ENCODE results near the gene GALK1. TPM values are rescaled to one million over a fixed set of nuclear protein-coding genes. Genes with fewer than 3 reads are reported as not detected.
A peak's percentile ranks its signal among the peaks of the same experiment; 100 is the strongest.
"Not testable (repeated sequence)": the region's sequence is repeated elsewhere in the genome, so short reads cannot be mapped to it uniquely, and the experiment has no call there.

Gene GALK1
- total RNA-seq, 1 experiment from 2014 or later = 31.6 TPM

DNA sequence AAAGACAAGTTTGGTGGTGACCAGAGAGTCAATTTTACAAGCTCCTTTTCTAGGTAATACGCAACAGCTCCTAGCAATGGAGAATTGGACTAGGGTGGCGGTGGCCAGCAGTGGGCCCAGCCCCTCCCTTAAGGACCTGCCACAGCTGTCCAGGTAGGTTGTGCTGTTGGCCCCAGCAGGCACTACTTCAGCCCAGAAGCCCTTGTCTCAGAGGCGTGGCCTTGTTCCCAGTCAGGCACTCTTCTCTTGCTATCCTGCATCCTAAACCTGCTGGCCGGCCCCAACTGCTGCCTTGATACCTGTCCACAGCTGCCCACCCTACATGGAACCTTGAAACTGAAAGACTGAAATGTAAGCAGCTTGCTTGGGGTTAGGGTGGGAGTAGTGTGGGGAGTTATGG, 989 bp upstream of the GALK1 start:
- no peak for DNase-seq (ENCODE audit: low read depth)

DNA sequence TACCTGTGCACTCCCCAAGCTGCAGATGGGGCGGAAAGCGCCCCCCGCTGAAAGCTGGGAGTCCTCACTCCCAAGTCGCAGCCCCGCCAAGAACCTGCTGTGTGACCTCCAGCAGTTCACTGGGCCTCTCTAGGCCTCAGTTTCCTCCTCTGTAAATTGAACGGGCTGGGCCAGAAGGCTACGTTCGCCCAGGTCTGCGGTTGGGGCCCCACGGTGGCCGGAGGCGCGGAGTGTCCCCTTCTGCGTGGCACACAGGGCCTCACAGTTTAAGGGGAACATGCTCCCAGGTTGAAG, 628 bp downstream of the GALK1 start:
- no peak for DNase-seq (ENCODE audit: low read depth)

DNA sequence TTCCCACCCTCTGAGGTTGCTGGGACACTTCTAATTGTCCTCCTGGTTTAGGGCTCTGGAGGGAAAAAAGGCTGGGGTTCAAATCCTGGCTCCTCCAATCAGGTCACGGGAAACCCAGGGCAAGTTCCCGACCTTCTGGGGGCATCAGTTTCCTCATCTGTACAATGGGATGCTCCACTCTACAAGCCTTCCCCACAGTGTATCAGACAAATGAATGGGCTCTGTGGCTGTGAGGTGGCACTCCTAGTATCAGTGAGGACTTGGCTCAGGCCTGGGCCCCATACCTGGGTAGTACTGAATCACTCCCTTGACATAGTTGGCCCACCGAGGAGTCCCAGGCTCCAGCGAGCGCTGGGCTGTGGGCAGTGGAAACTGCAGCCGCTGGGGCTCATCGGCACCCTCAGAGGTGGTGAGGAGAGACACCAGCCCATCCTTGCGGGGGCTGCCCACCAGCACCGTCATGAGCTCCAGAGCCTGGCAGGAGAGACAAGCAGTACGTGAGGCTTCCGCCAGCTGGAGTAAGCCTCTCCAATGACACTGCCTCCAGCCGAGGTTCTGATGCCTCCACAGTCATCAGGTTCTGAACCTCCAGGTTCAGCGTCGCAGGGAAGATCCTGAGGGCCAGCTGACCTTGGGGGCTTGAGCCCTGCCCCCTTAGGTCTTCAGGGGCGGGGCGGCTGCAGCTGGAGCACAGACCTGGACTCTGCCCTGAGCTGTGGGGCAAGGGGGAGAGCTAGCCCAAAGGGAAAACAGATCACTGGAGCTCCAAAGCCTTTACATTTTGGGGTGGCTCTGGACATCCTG, 1.2 kb downstream of the GALK1 start:
- no peak for DNase-seq (ENCODE audit: low read depth)

DNA sequence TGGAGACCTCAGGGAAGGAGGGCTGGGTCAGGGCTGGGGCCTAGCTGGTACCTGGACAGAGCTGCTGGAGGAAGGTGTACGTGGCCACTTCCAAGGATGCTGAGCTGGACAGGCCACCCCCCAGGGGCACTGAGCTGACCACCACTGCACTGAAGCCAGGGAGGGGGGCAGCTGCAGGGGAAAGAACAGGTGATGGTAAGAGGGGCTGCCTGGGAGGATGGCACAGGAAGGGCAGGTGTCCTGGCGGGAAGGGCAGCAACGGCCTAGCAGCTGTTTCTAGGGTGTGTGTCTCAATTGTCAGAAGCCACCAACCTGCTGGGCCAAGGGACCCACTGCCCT, 1.8 kb downstream of the GALK1 start:
- DNase-seq (ENCODE audit: low read depth) = no peak

DNA sequence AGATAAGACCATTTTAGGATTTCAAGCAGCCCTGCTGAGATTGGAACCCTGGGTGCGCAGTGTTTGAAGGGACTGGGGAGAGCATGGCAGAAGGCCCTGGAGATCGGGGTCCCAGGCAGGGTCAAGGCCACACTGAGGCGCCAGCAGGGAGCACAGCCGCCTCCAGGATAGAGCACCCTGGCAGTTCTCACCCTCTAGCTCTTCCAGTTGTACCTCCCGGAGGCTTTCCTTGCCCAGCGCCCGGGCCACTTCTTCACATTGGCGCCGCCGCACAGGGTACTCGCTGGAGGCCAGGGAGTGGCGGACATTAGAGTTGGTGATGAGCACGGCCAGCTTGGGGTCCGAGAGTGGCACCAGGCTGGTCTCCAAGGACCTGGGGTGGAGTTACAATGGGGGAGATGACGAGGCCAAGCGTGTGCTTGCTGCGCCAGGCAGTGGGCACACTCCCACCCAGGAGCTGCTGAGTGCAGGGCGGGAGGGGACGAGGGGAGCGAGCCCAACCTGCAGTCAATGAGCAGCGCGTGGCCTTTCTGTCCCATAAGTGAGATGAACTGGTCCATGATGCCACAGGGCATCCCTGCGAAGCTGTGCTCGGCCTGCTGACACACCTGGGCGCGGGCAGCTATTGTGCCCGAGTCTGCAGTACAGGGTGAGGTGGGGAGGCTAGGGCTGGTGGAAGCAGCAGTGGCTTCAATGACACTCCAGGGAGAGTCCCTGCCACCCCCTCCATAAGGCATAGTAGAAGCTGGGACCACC, 2.3 kb downstream of the GALK1 start:
- no peak for DNase-seq (ENCODE audit: low read depth)

DNA sequence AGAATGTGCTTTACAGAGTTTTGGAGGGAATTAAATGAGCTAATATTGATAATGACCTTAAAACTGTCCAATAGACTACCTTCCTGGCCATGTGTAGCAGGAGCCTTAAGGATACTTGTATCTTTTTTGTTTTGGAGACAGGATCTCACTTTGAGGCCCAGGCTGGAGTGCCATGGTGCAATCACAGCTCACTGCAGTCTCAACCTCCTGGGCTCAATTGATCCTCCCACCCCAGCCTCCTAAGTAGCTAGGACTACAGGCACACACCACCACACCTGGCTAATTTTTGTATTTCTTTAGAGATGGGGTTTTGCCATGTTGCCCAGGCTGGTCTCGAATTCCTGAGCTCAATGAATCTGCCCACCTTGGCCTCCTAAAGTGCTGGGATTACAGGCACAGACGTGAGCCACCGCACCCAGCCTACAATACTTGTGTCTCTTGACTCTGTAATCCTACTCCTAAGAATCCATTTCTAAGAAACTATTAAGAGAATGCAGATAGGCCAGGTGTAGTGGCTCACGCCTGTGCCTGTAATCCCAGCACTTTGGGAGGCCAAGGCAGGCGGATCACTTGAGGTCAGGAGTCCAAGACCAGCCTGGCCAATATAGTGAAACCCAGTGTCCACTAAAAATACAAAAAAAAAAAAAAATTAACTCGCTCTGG, 4.9 kb downstream of the GALK1 start:
- DNase-seq (ENCODE audit: low read depth) = not testable (repeated sequence)

DNA sequence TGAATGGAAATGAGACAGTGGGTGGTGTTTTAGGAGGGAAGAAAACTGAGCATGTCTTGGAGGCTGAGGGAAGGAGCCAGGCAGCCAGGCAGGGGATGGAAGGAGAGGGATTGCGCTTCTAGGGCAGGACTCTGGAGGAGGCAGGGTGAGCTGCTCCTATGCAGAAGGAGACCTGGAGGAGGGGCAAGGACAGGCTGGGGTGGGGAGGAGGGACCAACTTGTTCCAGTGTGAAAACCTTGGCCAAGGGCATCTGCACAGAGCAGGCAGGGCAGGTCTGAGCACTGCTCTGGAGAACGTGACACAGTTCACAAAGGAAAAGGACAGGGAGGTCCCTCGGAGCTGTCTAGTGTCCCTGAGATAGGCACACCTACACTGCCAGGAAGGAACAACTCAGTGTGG, 5.5 kb downstream of the GALK1 start:
- no peak for DNase-seq (ENCODE audit: low read depth)

DNA sequence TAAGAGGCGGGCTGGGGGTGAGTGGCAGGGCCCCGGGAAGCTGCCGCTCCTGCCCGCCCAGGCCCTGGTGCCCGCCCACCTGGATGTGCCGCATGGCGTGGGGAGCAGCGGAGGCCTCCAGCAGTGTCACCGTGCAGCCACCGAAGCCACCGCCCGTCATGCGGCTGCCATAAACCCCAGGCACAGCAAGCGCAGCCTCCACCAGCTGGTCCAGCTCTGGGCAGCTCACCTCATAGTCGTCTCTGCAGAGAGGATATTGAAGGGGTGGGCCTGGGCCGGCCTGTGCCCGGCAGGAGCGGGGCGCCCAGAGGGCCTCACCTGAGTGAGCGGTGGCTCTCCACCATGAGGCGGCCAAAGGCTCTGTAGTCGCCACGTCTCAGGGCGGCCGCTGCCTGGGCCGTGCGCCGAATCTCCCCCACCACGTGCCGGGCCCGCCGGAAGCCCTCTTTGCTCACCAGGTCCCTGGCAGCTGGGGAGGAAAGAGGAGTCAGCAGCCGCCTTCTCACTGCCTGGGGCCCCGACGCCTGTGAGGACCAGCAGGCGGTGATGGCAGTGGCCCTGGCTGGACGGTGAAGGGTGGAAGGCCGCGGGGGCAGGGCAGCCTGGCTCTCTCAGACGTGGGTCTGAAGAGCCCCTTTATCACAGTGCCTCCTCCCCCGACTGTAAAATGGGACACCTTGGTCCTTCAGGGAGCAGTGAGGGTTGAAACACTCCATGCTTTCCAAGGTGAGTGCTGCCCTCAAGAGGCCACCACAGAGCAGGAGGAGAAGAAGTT, 6.7 kb downstream of the GALK1 start:
- DNase-seq (ENCODE audit: low read depth) = peak; percentile 18

DNA sequence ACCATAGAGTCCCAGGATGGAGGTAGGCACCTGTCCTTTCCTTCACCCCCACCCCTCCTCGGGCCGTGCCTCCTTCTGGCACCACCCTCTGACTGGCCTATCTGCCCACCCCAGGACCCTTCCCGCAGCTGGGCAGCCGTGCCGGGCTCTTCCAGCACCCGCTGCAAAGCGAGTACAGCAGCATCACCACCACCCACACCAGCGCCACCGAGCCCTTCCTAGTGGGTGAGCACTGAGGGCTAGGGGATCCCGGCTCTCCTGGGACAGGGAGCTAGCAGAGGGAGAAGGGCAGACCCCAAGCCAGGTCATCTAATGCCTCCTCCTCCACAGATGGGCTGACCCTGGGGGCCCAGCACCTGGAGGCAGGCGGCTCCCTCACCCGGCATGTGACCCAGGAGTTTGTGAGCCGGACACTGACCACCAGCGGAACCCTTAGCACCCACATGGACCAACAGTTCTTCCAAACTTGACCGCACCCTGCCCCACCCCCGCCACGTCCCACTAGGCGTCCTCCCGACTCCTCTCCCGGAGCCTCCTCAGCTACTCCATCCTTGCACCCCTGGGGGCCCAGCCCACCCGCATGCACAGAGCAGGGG, 7.8 kb downstream of the GALK1 start:
- no peak for DNase-seq (ENCODE audit: low read depth)

DNA sequence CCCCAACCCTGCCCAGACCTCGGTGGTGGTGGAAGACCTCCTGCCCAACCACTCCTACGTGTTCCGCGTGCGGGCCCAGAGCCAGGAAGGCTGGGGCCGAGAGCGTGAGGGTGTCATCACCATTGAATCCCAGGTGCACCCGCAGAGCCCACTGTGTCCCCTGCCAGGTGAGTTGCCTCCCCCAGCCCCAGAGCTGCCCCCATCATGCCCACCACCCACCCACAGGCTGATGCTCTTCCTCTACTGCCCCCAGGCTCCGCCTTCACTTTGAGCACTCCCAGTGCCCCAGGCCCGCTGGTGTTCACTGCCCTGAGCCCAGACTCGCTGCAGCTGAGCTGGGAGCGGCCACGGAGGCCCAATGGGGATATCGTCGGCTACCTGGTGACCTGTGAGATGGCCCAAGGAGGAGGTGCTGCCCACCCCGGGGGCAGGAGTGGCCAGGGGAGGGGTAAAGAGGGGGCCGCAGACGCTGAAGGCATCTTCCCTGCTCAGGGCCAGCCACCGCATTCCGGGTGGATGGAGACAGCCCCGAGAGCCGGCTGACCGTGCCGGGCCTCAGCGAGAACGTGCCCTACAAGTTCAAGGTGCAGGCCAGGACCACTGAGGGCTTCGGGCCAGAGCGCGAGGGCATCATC, 8.4 kb downstream of the GALK1 start:
- DNase-seq (ENCODE audit: low read depth) = no peak

DNA sequence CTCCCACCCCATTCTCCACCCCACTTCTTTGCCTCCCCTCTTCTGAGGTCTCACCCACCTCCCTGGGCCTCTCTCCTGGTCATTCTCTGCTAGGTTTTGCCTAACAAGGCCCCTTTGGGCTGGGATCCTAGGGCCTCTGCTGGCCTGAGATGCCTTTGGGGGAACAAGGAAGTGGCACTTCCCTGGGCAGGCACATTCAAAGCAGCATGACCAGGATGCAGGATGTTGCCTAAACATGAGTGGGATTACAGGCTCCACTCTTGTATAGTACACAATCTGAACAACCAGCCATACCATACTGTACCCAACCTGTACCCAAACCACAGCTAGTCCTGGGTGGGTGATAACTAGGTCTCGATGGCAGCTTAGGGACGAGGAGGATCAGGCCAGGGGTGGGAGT, 9.0 kb downstream of the GALK1 start:
- no peak for DNase-seq (ENCODE audit: low read depth)

DNA sequence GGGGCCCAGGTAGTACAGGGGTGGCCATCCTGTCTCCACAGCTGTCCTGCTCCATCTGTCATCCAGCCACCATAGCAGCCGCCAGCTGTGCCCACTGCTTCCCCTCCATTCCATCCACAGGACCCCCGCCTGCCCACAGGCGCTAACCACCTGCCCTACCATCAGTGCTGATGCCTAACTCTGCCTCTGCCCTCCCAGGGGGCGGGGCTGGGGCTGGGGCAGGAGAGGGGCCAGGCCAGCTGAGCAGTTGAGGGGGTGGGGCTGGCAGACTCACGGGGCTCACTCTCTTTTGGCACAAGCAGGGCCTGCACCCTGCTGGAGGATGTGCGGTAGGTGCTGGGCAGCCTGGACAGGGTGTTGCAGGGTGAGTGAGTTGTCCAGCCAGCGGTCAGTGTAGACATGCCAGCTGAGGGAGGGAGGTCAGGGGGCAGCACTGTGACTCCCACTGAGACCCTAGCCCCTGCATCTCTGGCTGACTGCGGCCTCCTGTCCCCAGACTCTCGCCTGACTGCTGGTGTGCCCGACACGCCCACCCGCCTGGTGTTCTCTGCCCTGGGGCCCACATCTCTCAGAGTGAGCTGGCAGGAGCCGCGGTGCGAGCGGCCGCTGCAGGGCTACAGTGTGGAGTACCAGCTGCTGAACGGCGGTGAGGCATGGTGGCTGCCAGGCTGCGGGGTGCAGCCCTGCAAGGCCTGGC, 9.6 kb downstream of the GALK1 start:
- peak; percentile 52 for DNase-seq (ENCODE audit: low read depth)

DNA sequence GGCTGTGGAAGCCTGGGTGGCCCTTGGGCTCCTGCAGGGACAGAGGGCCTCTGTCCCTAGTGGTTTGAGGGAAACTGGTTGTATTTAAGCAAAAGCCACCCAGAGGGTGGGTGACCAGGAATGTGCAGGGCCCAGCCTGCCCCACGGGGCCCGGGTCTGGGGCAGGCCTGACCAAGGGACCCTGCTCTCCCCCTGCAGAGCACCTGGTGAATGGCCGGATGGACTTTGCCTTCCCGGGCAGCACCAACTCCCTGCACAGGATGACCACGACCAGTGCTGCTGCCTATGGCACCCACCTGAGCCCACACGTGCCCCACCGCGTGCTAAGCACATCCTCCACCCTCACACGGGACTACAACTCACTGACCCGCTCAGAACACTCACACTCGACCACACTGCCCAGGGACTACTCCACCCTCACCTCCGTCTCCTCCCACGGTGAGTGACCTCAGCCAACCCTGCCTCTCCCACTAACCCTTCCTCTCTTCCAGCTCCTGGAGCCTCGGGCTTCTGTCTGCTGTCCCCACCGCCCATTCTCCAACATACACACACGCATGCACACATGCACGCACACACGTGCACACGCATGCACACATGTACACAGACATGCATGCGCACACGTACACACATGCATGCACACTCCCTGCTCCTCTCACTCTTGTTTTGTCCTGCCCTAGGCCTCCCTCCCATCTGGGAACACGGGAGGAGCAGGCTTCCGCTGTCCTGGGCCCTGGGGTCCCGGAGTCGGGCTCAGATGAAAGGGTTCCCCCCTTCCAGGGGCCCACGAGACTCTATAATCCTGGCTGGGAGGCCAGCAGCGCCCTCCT, 10.4 kb downstream of the GALK1 start:
- DNase-seq (ENCODE audit: low read depth) = no peak

DNA sequence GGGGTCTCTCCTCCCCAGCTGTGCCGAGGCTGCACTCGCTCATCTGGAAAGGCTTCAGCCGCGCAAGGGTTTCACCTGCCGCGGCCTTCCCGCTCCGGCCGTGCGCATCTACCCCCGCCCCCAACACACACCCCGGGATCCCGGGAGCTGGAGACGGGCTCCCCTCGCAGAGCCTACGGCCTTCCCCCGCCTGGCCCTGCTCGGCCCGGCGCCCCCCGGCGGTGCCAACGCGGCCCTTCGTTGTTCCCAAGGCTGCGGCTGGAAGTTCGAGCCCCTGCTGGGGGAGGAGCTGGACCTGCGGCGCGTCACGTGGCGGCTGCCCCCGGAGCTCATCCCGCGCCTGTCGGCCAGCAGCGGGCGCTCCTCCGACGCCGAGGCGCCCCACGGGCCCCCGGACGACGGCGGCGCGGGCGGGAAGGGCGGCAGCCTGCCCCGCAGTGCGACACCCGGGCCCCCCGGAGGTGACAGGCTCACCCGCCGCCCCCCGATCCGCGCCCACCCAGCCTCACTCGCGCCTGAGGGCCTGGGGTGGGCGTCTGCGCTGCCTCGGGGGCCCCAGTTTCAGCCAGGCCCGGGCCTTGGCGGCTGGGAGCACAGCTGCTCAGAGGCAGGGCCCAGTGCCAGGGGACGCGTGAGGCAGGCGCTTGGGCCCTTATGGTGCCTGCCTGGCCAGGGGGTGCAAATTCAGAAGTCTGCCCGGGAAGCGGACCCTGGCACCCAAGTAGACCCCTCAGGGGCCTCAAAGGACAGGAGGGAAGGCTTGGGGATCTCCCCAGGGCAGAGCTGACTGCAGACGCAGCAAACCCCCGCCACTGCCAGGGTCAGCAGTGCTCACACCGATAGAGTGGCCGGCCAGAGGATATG, 11.2 kb downstream of the GALK1 start:
- no peak for DNase-seq (ENCODE audit: low read depth)

DNA sequence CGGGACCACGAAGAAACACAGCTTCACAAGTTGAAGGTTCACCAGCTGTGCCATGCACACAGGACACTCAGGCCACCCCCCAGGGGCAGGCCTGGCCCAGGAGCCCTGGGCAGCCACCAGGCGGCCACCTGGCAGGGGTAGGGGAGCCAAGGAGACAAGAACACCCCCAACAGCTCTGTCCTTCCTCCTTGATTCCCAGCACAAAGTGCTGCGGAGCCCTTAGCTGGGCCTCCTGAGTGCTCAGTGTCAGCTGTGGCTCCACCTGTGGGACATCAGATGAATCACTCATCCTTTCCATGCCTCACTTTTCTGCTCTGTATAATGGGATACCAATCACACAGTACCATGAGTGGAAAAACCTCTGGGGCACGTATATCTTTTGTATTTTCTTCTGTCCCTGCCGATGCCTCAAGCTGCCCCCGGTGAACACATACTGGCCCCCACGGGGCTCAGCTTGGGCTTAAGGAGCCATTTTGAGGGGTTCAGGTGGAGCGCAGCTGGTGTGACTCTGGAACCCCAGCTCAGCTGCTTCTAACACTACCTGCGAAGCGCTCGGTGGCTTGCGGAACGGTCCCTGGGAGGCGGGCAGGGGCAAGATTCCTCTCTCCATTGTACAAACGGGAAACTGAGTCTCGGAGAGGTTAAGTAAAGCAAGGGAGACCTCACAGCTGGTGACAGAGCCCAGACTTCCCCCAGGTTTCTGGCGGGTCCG, 12.0 kb downstream of the GALK1 start:
- DNase-seq (ENCODE audit: low read depth) = no peak

DNA sequence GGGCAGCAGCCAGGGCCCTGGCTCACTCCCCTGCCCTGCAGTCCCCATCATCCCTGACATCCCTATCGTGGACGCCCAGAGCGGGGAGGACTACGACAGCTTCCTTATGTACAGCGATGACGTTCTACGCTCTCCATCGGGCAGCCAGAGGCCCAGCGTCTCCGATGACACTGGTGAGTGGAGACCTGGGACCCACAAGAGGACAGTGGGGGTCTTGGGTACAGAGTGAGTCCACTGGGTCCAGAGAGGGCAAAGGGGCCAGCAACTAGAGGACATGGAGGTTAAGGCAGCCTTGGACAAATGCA, 12.6 kb downstream of the GALK1 start:
- no peak for DNase-seq (ENCODE audit: low read depth)

DNA sequence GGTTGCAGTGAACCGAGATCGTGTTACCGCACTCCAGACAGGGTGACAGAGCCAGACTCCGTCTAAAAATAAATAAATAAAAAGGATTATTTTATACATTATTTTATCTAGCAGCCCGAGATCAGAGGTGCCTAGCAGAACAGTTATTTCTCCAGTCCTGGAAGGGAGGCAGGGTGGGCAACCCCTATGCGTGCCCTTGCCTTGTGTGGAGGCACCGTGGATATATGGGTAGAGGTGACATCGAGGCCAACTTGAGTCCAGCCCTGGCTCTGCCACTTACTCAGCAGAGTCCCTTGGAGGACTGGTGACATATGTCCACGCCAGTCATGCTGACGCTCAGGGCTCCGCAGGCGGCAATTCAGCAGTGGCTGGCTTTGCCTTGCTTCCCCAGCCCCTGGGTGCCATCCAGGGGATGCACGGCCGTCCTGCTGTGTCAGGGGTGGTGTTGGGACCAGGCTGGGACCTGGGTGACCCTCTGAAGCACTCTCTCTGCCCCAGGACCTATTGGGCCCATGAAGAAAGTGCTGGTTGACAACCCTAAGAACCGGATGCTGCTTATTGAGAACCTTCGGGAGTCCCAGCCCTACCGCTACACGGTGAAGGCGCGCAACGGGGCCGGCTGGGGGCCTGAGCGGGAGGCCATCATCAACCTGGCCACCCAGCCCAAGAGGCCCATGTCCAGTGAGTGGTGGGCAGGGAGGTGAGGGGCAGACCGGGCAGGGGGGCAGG, 13.2 kb downstream of the GALK1 start:
- DNase-seq (ENCODE audit: low read depth) = no peak
